K562 (cell line): ENCODE data around the gene FASN. TPM values are rescaled to one million over a fixed set of nuclear protein-coding genes. Genes with fewer than 3 reads are reported as not detected.

ENCODE experiments used
- BRCA1 ChIP-seq, 2 experiments: fragments of 450-650 bp in 1 of 2; sonication (generic) in 1 of 2; formaldehyde crosslinking in 1 of 2; IDR thresholded peaks; 2 replicates each; pipeline versions ENCODE4 v1.5.0 to v1.6.1; 2017 to 2020; ENCODE audit warnings: mild to moderate bottlenecking in 1 of 2, missing genetic modification reagents in 1 of 2
- HDAC6 ChIP-seq: IDR thresholded peaks from 2 replicates; pipeline ENCODE4 v1.6.1; 2012; ENCODE audit warnings: low read depth, mild to moderate bottlenecking, control low read depth, inconsistent platforms, low read length, moderate library complexity
- HDGF ChIP-seq: fragments of 450-650 bp; IDR thresholded peaks from 2 replicates; pipeline ENCODE4 v1.6.1; 2016
- MTA3 ChIP-seq: fragments of 450-650 bp; formaldehyde crosslinking; IDR thresholded peaks from 2 replicates; pipeline ENCODE4 v1.6.1; 2017; ENCODE audit warnings: mild to moderate bottlenecking, borderline replicate concordance
- NUFIP1 ChIP-seq: fragments of 450-650 bp; IDR thresholded peaks from 2 replicates; pipeline ENCODE4 v1.6.1; 2018; ENCODE audit not compliant: partially characterized antibody
- PHF8 ChIP-seq: fragments of 200-600 bp; sonication (generic); IDR thresholded peaks from 2 replicates; pipeline ENCODE4 v1.6.1; 2012; ENCODE audit warnings: mixed run types, mild to moderate bottlenecking, inconsistent platforms, low read length, moderate library complexity, borderline replicate concordance
- POLR2G ChIP-seq: fragments of 200-400 bp; formaldehyde crosslinking; IDR thresholded peaks from 2 replicates; pipeline ENCODE4 v1.6.1; 2017; ENCODE audit warnings: low read depth, mild to moderate bottlenecking, antibody characterized with exemption, low read length, moderate library complexity
- RBBP5 ChIP-seq: fragments of 200-600 bp; sonication (generic); IDR thresholded peaks from 2 replicates; pipeline ENCODE4 v1.6.1; 2012; ENCODE audit warnings: borderline replicate concordance, mild to moderate bottlenecking, low read length, control low read depth, inconsistent platforms; ENCODE audit not compliant: insufficient read depth, poor library complexity, severe bottlenecking
- SUPT5H ChIP-seq: fragments of 450-650 bp; IDR thresholded peaks from 2 replicates; pipeline ENCODE4 v1.6.1; 2016
- ZFP1 ChIP-seq: fragments of 450-650 bp; formaldehyde crosslinking; IDR thresholded peaks from 2 replicates; pipeline ENCODE4 v1.4.0; 2020; ENCODE audit warnings: mild to moderate bottlenecking, mixed read lengths
- ZNF146 ChIP-seq: IDR thresholded peaks from one replicate; pipeline ENCODE4 v1.6.1; 2018; ENCODE audit warnings: missing compliant biosample characterization; ENCODE audit not compliant: unreplicated experiment
- ZNF77 ChIP-seq: fragments of 250-450 bp; sonication (Bioruptor Pico); IDR thresholded peaks from 2 replicates; pipeline ENCODE4 v1.5.0; 2020
- polyA plus RNA-seq, 8 experiments: library from polyadenylated mRNA; depleted of rRNA in 4 of 8; stranded (reverse) in 5 of 8; unstranded in 3 of 8; fragments of >200 nt; fragmentation: Nextera tagmentation in 2 of 8; fragmentation: Illumina TruSeq in 1 of 8; extraction: Ambion mirVana in 2 of 8; extraction: Trizol in 1 of 8; gene quantifications; 2 replicates each; pipeline versions ENCODE4 v1.2.1 to v1.2.3, GENCODE V29; 2011 to 2014; ENCODE audit warnings: inconsistent platforms in 1 of 8, missing spikeins in 1 of 8
- total RNA-seq, 7 experiments: library from RNA; depleted of rRNA in 6 of 7; stranded (reverse); fragments of >200 nt in 6 of 7; fragmentation: Illumina TruSeq in 2 of 7; extraction: Trizol in 2 of 7; gene quantifications; 2 replicates each; pipeline versions ENCODE4 v1.2.1 to v1.2.3, GENCODE V29; 2011 to 2021; ENCODE audit warnings: low replicate concordance in 1 of 7
- TF ChIP-seq, protein P1 (sequence below): fragments of 450-650 bp; formaldehyde crosslinking; IDR thresholded peaks from 2 replicates; pipeline ENCODE4 v1.4.0; 2022; ENCODE audit warnings: mild to moderate bottlenecking, moderate library complexity
- TF ChIP-seq, protein P2 (sequence below): fragments of 450-650 bp; IDR thresholded peaks from 2 replicates; pipeline ENCODE4 v1.6.1; 2017; ENCODE audit warnings: antibody characterized with exemption
- TF ChIP-seq, protein P3 (sequence below): IDR thresholded peaks from 3 replicates; pipeline ENCODE4 v1.6.1; 2011; ENCODE audit warnings: borderline replicate concordance, mild to moderate bottlenecking; ENCODE audit not compliant: insufficient read length, insufficient read depth
- TF ChIP-seq, protein P4 (sequence below): sonication (generic); formaldehyde crosslinking; IDR thresholded peaks from 2 replicates; pipeline ENCODE4 v1.8.1; 2023; ENCODE audit warnings: mild to moderate bottlenecking, missing genetic modification reagents

FASN gene
- total and polyA plus RNA-seq, 9 of the 15 experiments (the other 6 are each of a cell fraction or from before 2014, with no cell fraction given): 0.15 to 663 (median 49.9) TPM

DNA sequence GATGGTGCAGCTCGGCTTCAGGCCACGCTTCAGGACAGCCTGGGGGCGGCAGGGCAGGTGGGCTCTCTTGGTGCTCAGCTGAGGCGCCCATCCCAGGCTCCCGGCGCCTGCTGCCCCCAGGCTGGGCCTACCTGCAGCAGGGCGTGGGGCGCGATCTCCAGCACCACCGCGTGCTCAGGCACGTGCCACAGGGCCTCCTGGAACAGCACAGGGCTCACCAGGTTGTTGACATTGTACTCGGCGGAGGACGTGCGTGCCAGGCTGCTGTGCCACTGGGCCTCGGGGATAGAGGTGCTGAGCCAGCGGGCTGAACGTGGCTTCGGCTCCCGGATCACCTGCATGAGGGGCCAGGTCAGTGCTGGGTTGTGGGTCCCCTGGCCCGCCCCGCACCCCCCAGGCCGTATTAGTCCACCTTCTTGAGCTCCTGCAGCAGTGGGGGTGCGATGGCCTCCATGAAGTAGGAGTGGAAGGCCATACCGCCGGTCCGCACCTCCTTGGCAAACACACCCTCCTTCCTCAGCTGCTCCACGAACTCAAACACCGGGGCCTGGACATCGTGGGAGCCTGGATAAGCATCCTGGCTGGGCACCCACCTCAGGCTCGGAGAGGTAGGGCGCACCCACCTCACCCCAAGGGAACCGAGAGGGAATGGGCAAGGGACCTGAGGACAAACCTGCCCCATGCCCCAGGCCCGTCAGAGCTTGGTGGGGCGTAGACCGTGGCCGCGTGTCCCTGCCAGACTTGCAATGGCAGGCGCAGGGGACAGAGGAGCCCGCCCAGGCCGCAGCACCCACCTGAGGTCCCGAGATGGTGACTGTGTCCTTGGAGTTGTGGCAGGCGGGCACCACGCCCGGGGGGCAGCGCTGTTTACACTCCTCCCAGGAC lies 9.0 kb downstream of the FASN start (continued):
- TF ChIP-seq BRCA1 (IDR thresholded peaks at IDR 0.05) (no peak), BRCA1 (CRISPR knock-in tag; IDR thresholded peaks at IDR 0.05) (no peak), RBBP5 (no peak), MTA3 (no peak), POLR2G (peak; percentile 68), ZNF146 (CRISPR knock-in tag) (peak; percentile 3), SUPT5H (peak; percentile 39; the same call in 1 of the 2 replicates), HDGF (no peak), ZNF77 (CRISPR knock-in tag) (no peak), HDAC6 (no peak), ZFP1 (CRISPR knock-in tag) (no peak), NUFIP1 (no peak), PHF8 (no peak)
- TF ChIP-seq, protein P1, sequence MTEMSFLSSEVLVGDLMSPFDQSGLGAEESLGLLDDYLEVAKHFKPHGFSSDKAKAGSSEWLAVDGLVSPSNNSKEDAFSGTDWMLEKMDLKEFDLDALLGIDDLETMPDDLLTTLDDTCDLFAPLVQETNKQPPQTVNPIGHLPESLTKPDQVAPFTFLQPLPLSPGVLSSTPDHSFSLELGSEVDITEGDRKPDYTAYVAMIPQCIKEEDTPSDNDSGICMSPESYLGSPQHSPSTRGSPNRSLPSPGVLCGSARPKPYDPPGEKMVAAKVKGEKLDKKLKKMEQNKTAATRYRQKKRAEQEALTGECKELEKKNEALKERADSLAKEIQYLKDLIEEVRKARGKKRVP (CRISPR knock-in tag): no peak
- TF ChIP-seq, protein P2, sequence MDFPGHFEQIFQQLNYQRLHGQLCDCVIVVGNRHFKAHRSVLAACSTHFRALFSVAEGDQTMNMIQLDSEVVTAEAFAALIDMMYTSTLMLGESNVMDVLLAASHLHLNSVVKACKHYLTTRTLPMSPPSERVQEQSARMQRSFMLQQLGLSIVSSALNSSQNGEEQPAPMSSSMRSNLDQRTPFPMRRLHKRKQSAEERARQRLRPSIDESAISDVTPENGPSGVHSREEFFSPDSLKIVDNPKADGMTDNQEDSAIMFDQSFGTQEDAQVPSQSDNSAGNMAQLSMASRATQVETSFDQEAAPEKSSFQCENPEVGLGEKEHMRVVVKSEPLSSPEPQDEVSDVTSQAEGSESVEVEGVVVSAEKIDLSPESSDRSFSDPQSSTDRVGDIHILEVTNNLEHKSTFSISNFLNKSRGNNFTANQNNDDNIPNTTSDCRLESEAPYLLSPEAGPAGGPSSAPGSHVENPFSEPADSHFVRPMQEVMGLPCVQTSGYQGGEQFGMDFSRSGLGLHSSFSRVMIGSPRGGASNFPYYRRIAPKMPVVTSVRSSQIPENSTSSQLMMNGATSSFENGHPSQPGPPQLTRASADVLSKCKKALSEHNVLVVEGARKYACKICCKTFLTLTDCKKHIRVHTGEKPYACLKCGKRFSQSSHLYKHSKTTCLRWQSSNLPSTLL: no peak
- TF ChIP-seq, protein P3, sequence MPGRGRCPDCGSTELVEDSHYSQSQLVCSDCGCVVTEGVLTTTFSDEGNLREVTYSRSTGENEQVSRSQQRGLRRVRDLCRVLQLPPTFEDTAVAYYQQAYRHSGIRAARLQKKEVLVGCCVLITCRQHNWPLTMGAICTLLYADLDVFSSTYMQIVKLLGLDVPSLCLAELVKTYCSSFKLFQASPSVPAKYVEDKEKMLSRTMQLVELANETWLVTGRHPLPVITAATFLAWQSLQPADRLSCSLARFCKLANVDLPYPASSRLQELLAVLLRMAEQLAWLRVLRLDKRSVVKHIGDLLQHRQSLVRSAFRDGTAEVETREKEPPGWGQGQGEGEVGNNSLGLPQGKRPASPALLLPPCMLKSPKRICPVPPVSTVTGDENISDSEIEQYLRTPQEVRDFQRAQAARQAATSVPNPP: no peak
- TF ChIP-seq, protein P4, sequence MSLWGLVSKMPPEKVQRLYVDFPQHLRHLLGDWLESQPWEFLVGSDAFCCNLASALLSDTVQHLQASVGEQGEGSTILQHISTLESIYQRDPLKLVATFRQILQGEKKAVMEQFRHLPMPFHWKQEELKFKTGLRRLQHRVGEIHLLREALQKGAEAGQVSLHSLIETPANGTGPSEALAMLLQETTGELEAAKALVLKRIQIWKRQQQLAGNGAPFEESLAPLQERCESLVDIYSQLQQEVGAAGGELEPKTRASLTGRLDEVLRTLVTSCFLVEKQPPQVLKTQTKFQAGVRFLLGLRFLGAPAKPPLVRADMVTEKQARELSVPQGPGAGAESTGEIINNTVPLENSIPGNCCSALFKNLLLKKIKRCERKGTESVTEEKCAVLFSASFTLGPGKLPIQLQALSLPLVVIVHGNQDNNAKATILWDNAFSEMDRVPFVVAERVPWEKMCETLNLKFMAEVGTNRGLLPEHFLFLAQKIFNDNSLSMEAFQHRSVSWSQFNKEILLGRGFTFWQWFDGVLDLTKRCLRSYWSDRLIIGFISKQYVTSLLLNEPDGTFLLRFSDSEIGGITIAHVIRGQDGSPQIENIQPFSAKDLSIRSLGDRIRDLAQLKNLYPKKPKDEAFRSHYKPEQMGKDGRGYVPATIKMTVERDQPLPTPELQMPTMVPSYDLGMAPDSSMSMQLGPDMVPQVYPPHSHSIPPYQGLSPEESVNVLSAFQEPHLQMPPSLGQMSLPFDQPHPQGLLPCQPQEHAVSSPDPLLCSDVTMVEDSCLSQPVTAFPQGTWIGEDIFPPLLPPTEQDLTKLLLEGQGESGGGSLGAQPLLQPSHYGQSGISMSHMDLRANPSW (CRISPR knock-in tag): no peak
